Keratinocyte (primary cell): ENCODE data around the gene CGAS. TPM values are rescaled to one million over a fixed set of nuclear protein-coding genes. Genes with fewer than 3 reads are reported as not detected.

Source experiments
- DNase-seq: peaks from one replicate; pipeline ENCODE4 v3.0.0-alpha.2; 2011; ENCODE audit warnings: low read depth, missing footprints, low spot score
- FAIRE-seq: peaks from 2 replicates; lab custom pipeline; 2011; peaks lifted over from hg19 to GRCh38; lab: Jason Lieb, UNC
- H2AFZ ChIP-seq: 2 replicates; pipeline ENCODE4 v1.6.0; 2012; ENCODE audit warnings: low read length, control low read depth, inconsistent platforms; ENCODE audit not compliant: control insufficient read depth
- H3K27ac ChIP-seq: 2 replicates; pipeline ENCODE4 v1.5.1; 2011; ENCODE audit warnings: low read length; ENCODE audit not compliant: control insufficient read depth, insufficient read depth
- H3K27me3 ChIP-seq: 3 replicates; pipeline ENCODE4 v1.6.0; 2011; ENCODE audit warnings: low read length; ENCODE audit not compliant: control insufficient read depth, insufficient read depth; ENCODE audit errors: extremely low read depth
- H3K36me3 ChIP-seq, 2 experiments: 2 replicates in 1 of 2; 3 replicates in 1 of 2; pipeline ENCODE4 v1.5.1; 2011; ENCODE audit warnings: low read length in 2 of 2, mild to moderate bottlenecking in 1 of 2; ENCODE audit not compliant: control insufficient read depth in 2 of 2, insufficient read depth in 2 of 2; ENCODE audit errors: extremely low read depth in 1 of 2
- H3K4me1 ChIP-seq: 3 replicates; pipeline ENCODE4 v1.5.1; 2011; ENCODE audit warnings: low read length; ENCODE audit not compliant: control insufficient read depth, insufficient read depth; ENCODE audit errors: extremely low read depth
- H3K4me2 ChIP-seq: 3 replicates; pipeline ENCODE4 v1.6.0; 2011; ENCODE audit warnings: low read depth, low read length; ENCODE audit not compliant: control insufficient read depth, insufficient read depth; ENCODE audit errors: extremely low read depth
- H3K4me3 ChIP-seq, 3 experiments: fragments of 200-600 bp in 1 of 3; sonication (generic) in 1 of 3; 2 replicates in 2 of 3; 3 replicates in 1 of 3; pipeline ENCODE4 v1.5.1; 2011 to 2016; ENCODE audit warnings: low read length in 3 of 3, mild to moderate bottlenecking in 3 of 3, control low read depth in 2 of 3, inconsistent platforms in 1 of 3, low read depth in 1 of 3, mixed read lengths in 1 of 3, mixed run types in 1 of 3, moderate library complexity in 1 of 3; ENCODE audit not compliant: control insufficient read depth in 2 of 3, insufficient read depth in 2 of 3; ENCODE audit errors: extremely low read depth in 1 of 3
- H3K79me2 ChIP-seq: 2 replicates; pipeline ENCODE4 v1.6.0; 2012; ENCODE audit warnings: low read length; ENCODE audit not compliant: control insufficient read depth, insufficient read depth
- H3K9ac ChIP-seq: 3 replicates; pipeline ENCODE4 v1.6.0; 2011; ENCODE audit warnings: low read length; ENCODE audit not compliant: control insufficient read depth, insufficient read depth; ENCODE audit errors: extremely low read depth
- H3K9me1 ChIP-seq: 3 replicates; pipeline ENCODE4 v1.6.0; 2011; ENCODE audit warnings: low read length; ENCODE audit not compliant: control insufficient read depth, insufficient read depth; ENCODE audit errors: extremely low read depth
- H3K9me3 ChIP-seq: 2 replicates; pipeline ENCODE4 v1.5.1; 2012; ENCODE audit warnings: low read depth, low read length; ENCODE audit not compliant: control insufficient read depth
- H4K20me1 ChIP-seq: 3 replicates; pipeline ENCODE4 v1.6.0; 2011; ENCODE audit warnings: low read length; ENCODE audit not compliant: control insufficient read depth, insufficient read depth; ENCODE audit errors: extremely low read depth
- EZH2 ChIP-seq: IDR thresholded peaks from one replicate; pipeline ENCODE4 v1.6.1; 2012; ENCODE audit warnings: inconsistent platforms, mild to moderate bottlenecking, low read length, moderate library complexity
- dilution Hi-C: fragments of 300-500 bp; cut with MboI; formaldehyde crosslinking; loops from one replicate; pipeline ENCODE4 v1.7.0; 2020; ENCODE audit warnings: low sequenced_read_pairs; ENCODE audit not compliant: extremely low pct_ligation_motif_present
- polyA plus RNA-seq, 5 experiments: library from polyadenylated mRNA; depleted of rRNA in 3 of 5; stranded (reverse) in 3 of 5; stranded (forward) in 1 of 5; unstranded in 1 of 5; fragments of >200 nt; gene quantifications; 1 replicate in 1 of 5; 2 replicates in 3 of 5; 3 replicates in 1 of 5; pipeline versions ENCODE4 v1.2.1 to v1.2.3, GENCODE V29; 2011 to 2012; ENCODE audit warnings: missing spikeins in 2 of 5, low read depth in 1 of 5, low replicate concordance in 1 of 5
- TF ChIP-seq, protein P1 (sequence below), 3 experiments: IDR thresholded peaks in 1 of 3; conservative IDR thresholded peaks in 1 of 3; optimal IDR thresholded peaks in 1 of 3; 2 replicates in 2 of 3; 3 replicates in 1 of 3; pipeline versions ENCODE3 to v1.5.1; 2011; ENCODE audit warnings: low read length in 3 of 3, mild to moderate bottlenecking in 3 of 3, moderate library complexity in 2 of 3, control low read depth in 1 of 3, inconsistent platforms in 1 of 3; ENCODE audit not compliant: insufficient read depth in 2 of 3; ENCODE audit errors: extremely low read depth in 1 of 3

Gene CGAS
- polyA plus RNA-seq, 1 donor (not counting 4 experiments of a cell fraction or from before 2014, with no cell fraction given), result 1.1 TPM

DNA sequence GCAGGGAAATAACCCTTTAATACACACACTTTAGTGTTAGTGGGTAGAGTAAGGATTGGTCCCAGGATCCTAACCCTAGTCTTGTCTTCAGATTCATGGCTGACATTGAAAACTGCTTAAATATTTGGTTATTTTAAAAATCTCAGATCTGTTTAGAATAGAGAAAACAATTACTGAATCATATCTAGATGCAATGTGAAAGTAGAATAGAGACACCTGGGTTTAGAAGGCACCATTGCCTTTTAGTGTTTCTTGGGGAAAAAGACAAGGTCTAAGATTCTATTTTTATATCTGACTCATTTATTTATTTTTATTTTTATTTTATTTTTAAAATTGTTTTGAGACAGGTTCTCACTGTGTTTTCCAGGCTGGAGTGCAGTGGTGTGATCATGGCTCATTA, 51.4 kb downstream of the CGAS start:
- Histone ChIP-seq H3K9ac (no peak overlapping the region), H2AFZ (no peak overlapping the region), H3K27ac (no peak overlapping the region), H3K4me1 (no peaks in the 10 kb centered on the region), H3K79me2 (no peaks in the 10 kb centered on the region), H3K9me3 (no peaks in the 10 kb centered on the region), H3K9me1 (no peaks in the 10 kb centered on the region), H3K27me3 (no peaks in the 10 kb centered on the region), H3K4me3 (no peak overlapping the region), H4K20me1 (no peaks in the 10 kb centered on the region), H3K4me2 (no peak overlapping the region), H3K36me3 (no peaks in the 10 kb centered on the region)
- FAIRE-seq (no peak), DNase-seq (no peak)
- TF ChIP-seq, protein P1, sequence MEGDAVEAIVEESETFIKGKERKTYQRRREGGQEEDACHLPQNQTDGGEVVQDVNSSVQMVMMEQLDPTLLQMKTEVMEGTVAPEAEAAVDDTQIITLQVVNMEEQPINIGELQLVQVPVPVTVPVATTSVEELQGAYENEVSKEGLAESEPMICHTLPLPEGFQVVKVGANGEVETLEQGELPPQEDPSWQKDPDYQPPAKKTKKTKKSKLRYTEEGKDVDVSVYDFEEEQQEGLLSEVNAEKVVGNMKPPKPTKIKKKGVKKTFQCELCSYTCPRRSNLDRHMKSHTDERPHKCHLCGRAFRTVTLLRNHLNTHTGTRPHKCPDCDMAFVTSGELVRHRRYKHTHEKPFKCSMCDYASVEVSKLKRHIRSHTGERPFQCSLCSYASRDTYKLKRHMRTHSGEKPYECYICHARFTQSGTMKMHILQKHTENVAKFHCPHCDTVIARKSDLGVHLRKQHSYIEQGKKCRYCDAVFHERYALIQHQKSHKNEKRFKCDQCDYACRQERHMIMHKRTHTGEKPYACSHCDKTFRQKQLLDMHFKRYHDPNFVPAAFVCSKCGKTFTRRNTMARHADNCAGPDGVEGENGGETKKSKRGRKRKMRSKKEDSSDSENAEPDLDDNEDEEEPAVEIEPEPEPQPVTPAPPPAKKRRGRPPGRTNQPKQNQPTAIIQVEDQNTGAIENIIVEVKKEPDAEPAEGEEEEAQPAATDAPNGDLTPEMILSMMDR (optimal IDR thresholded peaks at IDR 0.05 in 1 of 3, IDR thresholded peaks at IDR 0.05 in 1 of 3, conservative IDR thresholded peaks at IDR 0.05 in 1 of 3; ENCODE audit: extremely low read depth in 1 of 3, insufficient read depth in 2 of 3, low read length in 3 of 3), result no peak
- no peak for TF ChIP-seq EZH2
- dilution Hi-C loops, result no loop called here

DNA sequence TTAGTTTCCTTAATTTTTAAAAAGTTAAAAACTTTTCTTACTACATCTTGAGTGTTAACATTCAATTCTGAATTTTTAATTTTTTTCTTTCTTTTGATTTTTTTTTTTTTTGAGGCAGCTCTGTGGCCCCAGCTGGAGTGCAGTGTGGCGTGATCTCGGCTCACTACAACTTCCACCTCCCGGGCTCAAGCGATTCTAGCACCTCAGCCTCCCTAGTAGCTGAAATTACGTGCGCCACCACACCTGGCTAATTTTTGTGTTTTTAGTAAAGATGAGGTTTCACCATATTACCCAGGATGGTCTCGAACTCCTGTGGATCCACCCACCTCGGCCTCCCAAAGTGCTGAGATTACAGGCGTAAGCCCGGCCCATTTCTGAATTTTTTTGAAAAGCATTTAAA, 56.2 kb downstream of the CGAS start:
- H3K4me1 ChIP-seq, result no peaks in the 10 kb centered on the region
- H2AFZ ChIP-seq, result no peak overlapping the region
- no peak for FAIRE-seq
- no peaks in the 10 kb centered on the region for H3K9me3 ChIP-seq
- no peaks in the 10 kb centered on the region for H3K9me1 ChIP-seq
- no peak for DNase-seq
- dilution Hi-C loops, result no loop called here
- H3K27ac ChIP-seq, result no peak overlapping the region
- no peaks in the 10 kb centered on the region for H3K27me3 ChIP-seq
- H4K20me1 ChIP-seq, result no peaks in the 10 kb centered on the region
- no peak overlapping the region for H3K4me2 ChIP-seq
- no peaks in the 10 kb centered on the region for H3K79me2 ChIP-seq
- no peak overlapping the region for H3K9ac ChIP-seq
- TF ChIP-seq EZH2, result no peak
- TF ChIP-seq, protein P1 (optimal IDR thresholded peaks at IDR 0.05 in 1 of 3, IDR thresholded peaks at IDR 0.05 in 1 of 3, conservative IDR thresholded peaks at IDR 0.05 in 1 of 3; ENCODE audit: extremely low read depth in 1 of 3, insufficient read depth in 2 of 3, low read length in 3 of 3), result no peak
- H3K36me3 ChIP-seq, result no peaks in the 10 kb centered on the region
- no peak overlapping the region for H3K4me3 ChIP-seq
